Measurements from ENCODE around the gene CACNB2. TPM values are rescaled to one million over a fixed set of nuclear protein-coding genes. Genes with fewer than 3 reads are reported as not detected.
"Not testable (repeated sequence)": the region's sequence is repeated elsewhere in the genome, so short reads cannot be mapped to it uniquely, and the experiment has no call there.

CACNB2 gene
- total RNA-seq, 1 donor from 2014 or later = 55.9 TPM

GRCh38 chr10:18406136-18406535 lies 265.9 kb downstream of the CACNB2 start:
- DNase-seq (no peak), ATAC-seq (peak; percentile 29)
- intact Hi-C loops (cut with micrococcal nuclease) = no loop called here

GRCh38 chr10:18409599-18410397 lies 269.6 kb downstream of the CACNB2 start:
- DNase-seq (no peak), ATAC-seq (no peak)
- intact Hi-C loops (cut with micrococcal nuclease) = no loop called here

- peak; percentile 56 for DNase-seq
These were observed 273.8 kb downstream of the CACNB2 start for GRCh38 chr10:18414061-18414460.

DNA sequence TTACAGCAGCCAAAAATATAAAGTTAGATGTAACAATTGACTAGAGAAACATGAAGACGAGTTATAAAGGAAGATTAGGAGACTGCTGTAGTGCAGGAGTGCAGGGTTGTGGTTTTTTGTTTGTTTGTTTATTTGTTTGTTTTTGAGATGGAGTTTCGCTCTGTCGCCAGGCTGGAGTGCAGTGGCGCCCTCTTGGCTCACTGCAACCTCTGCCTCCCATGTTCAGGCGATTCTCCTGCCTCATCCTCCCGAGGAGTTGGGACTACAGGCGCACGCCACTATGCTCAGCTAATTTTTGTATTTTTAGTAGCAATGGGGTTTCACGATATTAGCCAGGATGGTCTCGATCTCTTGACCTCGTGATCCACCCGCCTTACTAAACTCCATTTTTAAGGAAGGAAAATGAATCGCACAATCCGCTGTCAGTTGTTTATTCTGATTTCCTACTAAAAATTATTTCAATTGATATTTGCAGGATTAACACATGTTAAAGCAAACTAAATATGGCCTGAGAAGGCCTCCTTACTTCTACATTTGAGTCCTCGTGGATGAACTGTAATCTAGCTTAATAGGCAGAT lies 277.8 kb downstream of the CACNB2 start:
- DNase-seq (no peak), ATAC-seq (no peak)
- intact Hi-C loops (cut with micrococcal nuclease) = no loop called here

More at GRCh38 chr10:18414061-18414460, 273.8 kb downstream of the CACNB2 start:
- intact Hi-C loops (cut with micrococcal nuclease) = no loop called here
- ATAC-seq = peak; percentile 90

- ATAC-seq (no peak), DNase-seq (no peak)
- intact Hi-C loops (cut with micrococcal nuclease) = no loop called here
These were observed 278.5 kb downstream of the CACNB2 start for GRCh38 chr10:18418541-18419215.

DNA sequence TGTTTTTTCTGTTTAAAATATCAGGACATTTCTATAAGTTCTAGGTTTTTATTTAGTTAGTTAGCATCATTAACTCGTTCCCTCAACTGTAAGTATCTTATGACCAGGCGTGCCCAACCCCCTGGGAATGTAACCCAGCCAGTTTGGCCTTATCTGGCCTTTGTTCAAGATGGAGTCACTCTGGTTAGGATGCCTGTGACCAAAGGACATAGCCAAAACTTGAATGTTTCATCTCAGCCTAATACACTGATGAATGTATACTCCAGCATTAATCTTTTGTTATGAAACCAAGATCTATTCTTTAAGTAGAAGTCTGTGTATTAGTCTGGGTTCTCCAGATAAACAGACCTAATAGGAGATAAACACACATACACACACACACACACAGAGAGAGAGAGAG lies 279.7 kb downstream of the CACNB2 start:
- intact Hi-C loops (cut with micrococcal nuclease) = no loop called here
- ATAC-seq = no peak
- DNase-seq = no peak

GRCh38 chr10:18421726-18422293 lies 281.6 kb downstream of the CACNB2 start:
- intact Hi-C loops (cut with micrococcal nuclease) = no loop called here
- no peak for ATAC-seq
- no peak for DNase-seq

DNA sequence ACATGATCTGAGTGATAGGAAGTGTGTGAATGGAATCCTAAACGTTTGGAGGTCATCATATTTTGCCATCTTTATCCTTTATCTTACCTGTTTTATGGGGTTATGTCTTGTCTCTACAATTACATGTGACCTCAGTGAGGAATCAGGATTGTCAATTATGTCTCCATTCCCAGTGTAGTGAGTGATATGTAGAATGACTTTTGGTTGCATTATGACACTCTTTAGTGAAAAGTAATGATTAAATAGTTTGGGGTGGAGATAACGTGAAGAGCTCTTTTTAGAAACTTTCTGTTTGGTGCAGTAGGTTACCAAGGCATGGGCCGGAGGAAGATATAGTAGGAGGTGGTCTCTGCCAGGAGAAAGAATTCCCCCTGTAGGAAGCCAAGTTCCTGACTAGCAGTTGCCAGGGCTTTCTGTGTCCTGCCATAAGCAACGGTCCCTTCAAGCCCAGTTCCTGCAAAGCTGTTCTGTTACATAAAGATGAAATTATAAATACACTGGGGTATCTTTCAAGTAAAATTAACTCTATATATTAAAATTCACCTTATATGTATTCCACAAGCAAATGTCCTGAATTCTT lies 282.9 kb downstream of the CACNB2 start:
- peak; percentile 53 for ATAC-seq
- intact Hi-C loops (cut with micrococcal nuclease) = no loop called here
- DNase-seq = no peak

DNA sequence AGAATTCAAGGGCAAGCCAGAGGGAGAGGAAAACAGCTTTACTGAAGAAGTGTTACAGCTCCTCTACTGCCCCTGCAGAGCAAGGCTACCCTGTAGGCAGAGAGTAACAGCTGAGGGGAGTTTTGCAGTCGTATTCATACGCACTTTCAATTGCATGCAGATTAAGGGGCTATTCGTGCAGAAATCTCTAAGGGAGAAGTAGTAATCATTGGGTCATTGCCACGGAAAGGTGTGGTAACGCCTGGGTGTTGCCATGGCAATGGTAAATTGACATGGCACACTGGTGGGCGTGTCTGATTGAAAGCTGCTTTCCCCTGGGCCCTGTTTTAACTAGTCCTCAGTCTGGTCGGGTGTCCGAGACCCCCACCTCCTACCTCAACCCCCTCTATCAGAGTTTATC lies 284.0 kb downstream of the CACNB2 start:
- peak; percentile 37 for ATAC-seq
- no peak for DNase-seq
- intact Hi-C loops (cut with micrococcal nuclease) = no loop called here

GRCh38 chr10:18429335-18429734 lies 289.1 kb downstream of the CACNB2 start:
- intact Hi-C loops (cut with micrococcal nuclease) = no loop called here
- no peak for DNase-seq

DNA sequence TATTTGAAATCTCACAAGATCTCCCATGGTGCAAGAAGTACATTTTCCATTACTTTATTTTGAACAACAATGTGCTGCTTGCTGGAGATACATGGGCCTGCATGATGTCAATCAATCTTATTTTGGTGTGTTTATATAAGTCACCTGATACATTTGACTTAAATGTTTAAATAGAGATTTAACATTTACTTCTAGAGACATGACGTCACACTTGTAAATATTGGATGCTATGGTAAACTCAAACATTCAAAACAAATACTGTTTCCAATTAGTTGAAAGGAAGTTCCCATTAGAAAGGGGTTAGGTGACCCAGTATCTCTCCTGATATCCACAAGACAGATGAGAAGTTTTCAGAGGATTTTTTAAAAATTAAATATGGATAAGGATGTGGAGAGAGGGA lies 296.7 kb downstream of the CACNB2 start:
- ATAC-seq = no peak
- intact Hi-C loops (cut with micrococcal nuclease) = no loop called here

More at GRCh38 chr10:18429335-18429734, 289.1 kb downstream of the CACNB2 start:
- no peak for ATAC-seq

GRCh38 chr10:18437486-18437885 lies 297.3 kb downstream of the CACNB2 start:
- intact Hi-C loops (cut with micrococcal nuclease) = no loop called here
- DNase-seq (no peak), ATAC-seq (no peak)

More for the DNA sequence above, 296.7 kb downstream of the CACNB2 start:
- no peak for DNase-seq

GRCh38 chr10:18438361-18439126 lies 298.3 kb downstream of the CACNB2 start:
- DNase-seq (peak; percentile 51), ATAC-seq (peak; percentile 92)
- intact Hi-C loops (cut with micrococcal nuclease) = no loop called here

GRCh38 chr10:18439601-18440000 lies 299.4 kb downstream of the CACNB2 start:
- ATAC-seq (peak; percentile 49), DNase-seq (no peak)
- intact Hi-C loops (cut with micrococcal nuclease) = no loop called here

DNA sequence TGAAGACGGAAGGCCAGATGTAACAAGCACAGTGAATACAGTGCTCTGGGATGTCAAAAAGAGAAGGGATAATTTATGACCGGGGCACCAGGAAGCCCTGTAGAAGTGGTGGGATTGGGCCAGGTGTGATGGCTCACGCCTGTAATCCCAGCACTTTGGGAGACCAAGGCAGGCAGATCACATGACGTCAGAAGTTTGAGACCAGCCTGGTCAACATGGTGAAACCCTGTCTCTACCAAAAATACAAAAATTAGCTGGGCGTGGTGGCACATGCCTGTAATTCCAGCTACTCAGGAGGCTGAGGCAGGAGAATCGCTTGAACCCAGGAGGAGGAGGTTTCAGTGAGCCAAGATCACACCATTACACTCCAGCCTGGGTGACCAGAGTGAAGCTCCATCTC lies 305.4 kb downstream of the CACNB2 start:
- intact Hi-C loops (cut with micrococcal nuclease); ATAC-seq; DNase-seq: not testable (repeated sequence)

- DNase-seq = no peak
- ATAC-seq = no peak
- intact Hi-C loops (cut with micrococcal nuclease) = no loop called here
These were observed 306.0 kb downstream of the CACNB2 start for GRCh38 chr10:18446205-18446604.

DNA sequence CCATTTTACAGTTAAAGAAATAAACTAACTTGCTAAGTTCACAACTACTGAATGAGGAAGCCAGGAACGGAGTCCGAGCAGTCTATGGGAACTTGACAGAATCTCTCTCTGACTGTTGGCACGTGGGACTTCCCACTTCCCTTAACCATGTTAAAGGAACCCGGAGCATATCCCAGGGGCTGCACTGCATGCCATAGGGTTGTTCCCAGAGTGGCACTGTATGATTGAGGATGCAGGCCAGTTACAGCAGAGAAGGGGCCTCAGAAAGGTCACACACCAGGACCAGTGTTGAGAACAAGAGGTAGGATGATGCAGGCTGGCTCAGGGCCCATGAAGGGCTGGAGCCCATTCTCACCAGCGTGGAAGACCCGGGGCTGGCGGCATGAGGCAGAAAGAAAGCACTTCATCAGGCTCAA lies 309.4 kb downstream of the CACNB2 start:
- ATAC-seq = peak; percentile 55
- intact Hi-C loops (cut with micrococcal nuclease) = no loop called here
- DNase-seq = no peak

- intact Hi-C loops (cut with micrococcal nuclease) = no loop called here
- ATAC-seq = no peak
- no peak for DNase-seq
These were observed 310.1 kb downstream of the CACNB2 start for GRCh38 chr10:18450298-18450697.

Measured in left ventricle myocardium superior (tissue), 1 donor.